AG10803 (cell line): ENCODE measurements around the gene NDUFA7.
"Not testable (repeated sequence)": the region's sequence is repeated elsewhere in the genome, so short reads cannot be mapped to it uniquely, and the experiment has no call there.

ENCODE experiments used
- DNase-seq: peaks from one replicate; pipeline ENCODE4 v3.0.0; 2010; ENCODE audit warnings: low read depth
- H3K4me3 ChIP-seq: 2 replicates; pipeline ENCODE4 v1.5.1; 2011; ENCODE audit warnings: mild to moderate bottlenecking, low read length, control low read depth
- TF ChIP-seq, protein P1 (sequence below): conservative IDR thresholded peaks from 2 replicates; pipeline ENCODE4 v1.5.1; 2011; ENCODE audit warnings: mild to moderate bottlenecking, low read length, control low read depth, inconsistent platforms

The NDUFA7 gene

DNA sequence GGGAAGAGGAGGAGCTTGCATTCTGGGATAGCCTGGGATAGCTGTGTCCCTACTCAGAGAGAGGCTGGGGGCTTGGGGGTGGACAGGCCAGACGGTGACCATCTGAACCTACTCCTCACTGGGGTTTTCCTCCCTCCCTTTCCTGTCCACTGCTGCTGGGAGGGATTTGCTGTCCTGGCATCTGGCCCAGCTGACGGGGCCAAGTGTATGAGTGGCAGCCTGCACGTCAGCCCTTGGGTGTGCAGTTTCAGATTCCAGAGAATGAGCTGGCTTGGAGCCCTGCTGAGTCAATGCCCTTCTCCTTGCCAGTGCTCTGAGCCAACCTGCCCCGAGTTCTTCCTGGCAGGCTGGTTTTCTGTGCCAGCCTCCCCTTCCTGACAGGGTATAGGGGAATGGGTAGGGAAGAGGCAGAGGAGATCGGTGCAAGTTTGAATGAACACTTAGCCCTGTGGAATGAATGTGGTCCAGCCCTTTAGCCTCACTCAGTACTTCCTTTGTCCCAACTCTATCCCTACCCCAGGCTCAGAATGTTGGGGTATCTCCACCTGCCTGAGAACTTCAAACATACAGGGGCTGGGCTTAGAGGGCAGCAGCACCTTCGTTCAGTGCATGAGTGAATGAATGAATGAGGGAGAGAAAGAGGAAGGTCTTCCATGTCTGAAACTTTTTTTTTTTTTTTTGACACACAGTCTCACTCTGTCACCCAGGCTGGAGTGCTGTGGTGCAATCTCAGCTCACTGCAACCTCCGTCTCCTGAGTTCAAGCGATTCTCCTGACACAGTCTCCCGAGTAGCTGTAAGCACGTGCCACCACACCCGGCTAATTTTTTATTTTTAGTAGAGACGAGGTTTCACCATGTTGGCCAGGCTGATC lies 41.0 kb upstream of the NDUFA7 start:
- peak; percentile 98 for DNase-seq
- no peak overlapping the region for H3K4me3 ChIP-seq
- TF ChIP-seq, protein P1, sequence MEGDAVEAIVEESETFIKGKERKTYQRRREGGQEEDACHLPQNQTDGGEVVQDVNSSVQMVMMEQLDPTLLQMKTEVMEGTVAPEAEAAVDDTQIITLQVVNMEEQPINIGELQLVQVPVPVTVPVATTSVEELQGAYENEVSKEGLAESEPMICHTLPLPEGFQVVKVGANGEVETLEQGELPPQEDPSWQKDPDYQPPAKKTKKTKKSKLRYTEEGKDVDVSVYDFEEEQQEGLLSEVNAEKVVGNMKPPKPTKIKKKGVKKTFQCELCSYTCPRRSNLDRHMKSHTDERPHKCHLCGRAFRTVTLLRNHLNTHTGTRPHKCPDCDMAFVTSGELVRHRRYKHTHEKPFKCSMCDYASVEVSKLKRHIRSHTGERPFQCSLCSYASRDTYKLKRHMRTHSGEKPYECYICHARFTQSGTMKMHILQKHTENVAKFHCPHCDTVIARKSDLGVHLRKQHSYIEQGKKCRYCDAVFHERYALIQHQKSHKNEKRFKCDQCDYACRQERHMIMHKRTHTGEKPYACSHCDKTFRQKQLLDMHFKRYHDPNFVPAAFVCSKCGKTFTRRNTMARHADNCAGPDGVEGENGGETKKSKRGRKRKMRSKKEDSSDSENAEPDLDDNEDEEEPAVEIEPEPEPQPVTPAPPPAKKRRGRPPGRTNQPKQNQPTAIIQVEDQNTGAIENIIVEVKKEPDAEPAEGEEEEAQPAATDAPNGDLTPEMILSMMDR: no peak

DNA sequence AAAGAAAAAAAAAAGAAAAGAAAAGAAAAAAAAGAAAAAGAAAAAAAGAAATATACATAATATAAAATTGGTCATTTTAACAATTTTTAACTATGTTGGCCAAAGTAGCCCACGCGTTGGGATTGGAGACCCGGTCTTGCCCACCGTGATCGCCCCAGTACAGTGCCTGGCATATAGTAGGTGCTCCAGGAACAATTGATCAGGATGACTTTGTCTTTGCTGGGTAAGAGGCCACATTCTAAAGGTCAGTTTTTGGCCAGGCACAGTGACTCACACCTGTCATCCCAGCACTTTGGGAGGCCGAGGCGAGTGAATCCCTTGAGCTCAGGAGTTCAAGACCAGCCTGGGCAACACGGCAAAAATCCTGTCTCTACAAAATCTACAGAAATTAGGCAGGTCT lies 39.0 kb upstream of the NDUFA7 start:
- TF ChIP-seq, protein P1: no peak
- H3K4me3 ChIP-seq: no peak overlapping the region
- DNase-seq: no peak

DNA sequence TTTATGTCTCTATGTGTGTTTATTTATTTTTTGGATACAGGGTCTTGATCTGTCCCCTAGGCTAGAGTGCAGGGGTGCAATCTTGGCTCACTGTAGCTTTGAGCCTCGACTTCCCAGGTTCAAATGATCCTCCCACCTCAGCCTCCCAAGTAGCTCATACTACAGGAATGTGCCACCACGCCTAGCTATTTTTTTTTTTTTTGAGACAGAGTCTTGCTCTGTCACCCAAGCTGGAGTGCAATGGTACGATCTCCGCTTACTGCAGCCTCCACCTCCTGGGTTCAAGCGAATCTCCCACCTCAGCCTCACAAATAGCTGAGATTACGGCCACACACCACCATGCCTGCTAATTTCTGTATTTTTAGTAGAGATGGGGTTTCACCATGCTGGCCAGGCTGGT lies 37.8 kb upstream of the NDUFA7 start:
- no peak for DNase-seq
- H3K4me3 ChIP-seq: no peak overlapping the region
- TF ChIP-seq, protein P1: no peak

DNA sequence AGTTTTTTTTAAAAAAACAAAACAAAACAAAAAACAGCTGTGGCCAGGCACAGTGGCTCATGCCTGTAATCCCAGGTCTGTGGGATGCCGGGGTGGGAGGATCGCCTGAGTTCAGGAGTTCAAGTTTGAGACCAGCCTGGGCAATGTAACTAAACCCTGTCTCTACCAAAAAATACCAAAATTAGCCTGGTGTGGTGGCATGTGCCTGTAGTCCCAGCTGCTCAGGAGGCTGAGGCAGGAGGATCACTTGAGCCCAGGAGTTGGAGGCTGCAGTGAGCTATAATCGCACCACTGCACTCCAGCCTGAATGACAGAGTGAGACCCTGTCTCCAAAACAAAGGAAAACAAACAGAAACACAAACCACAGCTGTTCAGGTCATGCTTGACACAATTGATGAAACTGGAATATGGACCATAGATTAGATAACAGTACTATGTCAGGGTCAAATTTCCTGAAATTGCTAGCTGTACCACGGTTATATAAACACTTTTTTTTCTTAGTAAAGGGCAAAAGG lies 35.9 kb upstream of the NDUFA7 start:
- TF ChIP-seq, protein P1: no peak
- no peak for DNase-seq
- H3K4me3 ChIP-seq: no peak overlapping the region

DNA sequence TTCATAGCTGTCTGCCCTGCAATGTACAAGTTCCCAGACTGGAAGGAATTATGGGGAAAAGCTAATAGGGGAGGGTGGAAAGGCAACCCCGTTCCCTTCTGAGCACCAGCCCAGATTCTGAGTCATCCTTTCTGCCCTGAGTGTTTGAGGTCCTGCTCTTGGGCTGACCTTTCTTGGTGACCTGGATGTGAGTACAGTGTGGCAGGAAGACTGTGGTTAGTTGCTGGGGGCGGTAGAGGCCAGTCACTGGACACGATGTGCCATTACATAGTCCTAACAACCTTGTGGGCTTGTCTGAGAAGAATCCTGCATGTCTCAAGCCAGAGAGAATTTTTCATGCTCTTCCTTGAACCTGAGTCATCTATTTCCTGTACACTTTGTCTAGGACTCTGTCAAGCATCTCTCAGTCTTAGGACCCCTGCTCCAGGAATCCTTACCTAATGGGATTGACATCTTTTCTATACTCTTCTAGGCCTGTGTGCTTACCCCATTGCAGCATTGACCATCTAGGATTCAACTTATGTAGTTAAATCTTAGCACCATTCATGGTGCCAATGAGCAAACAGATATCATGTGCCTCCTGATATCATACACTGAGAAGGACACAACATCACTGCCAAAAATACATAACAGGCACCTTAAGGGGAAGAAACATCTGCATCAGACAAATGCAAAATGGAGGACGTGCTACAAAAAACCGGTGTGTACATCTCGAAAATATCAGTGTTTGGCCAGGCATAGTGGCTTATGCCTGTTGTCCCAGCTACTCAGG lies 34.6 kb upstream of the NDUFA7 start:
- no peak overlapping the region for H3K4me3 ChIP-seq
- DNase-seq: peak; percentile 96
- TF ChIP-seq, protein P1: no peak

DNA sequence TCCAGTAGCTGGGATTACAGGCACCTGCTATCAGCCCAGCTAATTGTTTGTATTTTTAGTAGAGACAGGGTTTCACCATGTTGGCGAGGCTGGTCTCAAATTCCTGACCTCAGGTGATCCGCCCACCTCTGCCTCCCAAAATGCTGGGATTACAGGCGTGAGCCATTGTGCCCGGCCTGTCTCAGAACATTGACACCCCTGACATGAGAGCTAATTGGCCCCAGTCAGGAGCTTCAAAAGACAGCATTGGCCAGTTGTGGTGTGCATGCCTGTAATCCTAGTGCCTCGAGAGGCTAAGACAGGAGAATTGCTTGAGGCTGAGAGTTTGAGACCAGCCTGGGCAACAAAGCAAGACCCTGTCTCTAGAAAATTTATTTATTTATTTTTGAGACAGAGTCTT lies 31.7 kb upstream of the NDUFA7 start:
- not testable (repeated sequence) for H3K4me3 ChIP-seq

DNA sequence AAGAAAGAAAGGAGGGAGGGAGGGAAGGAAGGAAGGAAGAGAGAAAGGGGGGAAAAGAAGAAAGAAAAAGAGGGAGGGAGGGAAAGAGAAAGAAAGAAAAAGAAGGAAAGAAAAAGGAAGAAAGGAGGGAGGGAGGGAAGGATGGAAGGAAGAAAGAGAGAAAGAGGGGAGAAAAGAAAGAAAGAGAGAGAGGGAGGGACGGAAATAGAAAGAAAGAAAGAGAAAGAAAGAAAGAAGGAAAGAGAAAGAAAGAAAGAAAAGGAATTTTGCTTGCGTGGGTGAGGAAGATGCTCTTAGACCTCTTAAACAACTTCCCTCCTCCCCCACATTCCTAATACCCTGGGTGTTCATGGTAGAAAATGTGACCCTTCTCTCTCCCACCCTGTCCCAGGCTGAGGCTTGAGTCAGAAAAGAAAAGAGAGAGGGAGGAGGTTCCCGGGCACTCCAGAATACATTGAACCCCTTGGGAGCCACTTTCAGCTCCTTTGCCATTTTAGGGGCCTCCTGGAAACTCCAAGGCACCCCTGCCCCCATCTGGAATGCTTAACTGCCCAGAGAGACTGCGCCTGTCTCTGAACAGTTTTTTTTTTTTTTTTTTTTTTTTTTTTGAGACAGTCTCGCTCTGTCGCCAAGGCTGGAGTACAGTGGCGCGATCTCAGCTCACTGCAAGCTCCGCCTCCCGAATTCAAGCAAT lies 31.1 kb upstream of the NDUFA7 start:
- TF ChIP-seq, protein P1: no peak
- DNase-seq: no peak
- H3K4me3 ChIP-seq: peak overlapping the region; percentile 31

More for the DNA sequence above, 31.7 kb upstream of the NDUFA7 start:
- DNase-seq: not testable (repeated sequence)

DNA sequence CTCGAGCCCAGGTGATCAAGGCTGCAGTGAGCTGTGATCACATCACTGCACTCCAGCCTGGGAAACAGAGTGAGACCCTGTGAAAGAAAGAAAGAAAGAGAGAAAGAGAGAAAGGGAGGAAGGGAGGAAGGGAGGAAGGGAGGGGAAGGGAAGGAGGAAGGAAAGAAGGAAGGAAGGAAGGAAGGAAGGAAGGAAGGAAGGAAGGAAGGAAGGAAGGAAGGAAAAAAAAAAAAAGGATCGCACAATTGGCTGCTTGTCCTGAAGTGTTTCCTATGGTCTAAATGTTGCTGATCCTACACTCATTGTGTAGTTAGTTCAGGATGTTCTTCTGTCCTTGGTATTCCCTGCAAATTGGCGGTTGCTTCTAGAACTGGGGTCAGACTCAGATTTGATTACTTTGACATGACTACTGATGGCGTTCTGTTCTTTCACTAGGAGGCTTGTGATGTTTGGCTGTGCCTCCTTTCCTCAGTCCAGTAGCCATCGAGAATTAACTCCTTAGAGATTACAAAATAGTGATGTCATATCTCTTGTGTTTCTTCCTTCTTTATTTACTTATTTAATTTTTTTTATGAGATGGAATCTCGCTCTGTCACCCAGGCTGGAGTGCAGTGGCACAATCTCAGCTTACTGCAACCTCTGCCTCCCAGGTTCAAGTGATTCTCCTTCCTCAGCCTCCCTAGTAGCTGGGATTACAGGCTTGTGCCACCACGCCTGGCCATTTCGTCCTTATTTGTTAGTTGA lies 28.6 kb upstream of the NDUFA7 start:
- DNase-seq, H3K4me3 ChIP-seq: not testable (repeated sequence)
